A549 (cell line): ENCODE measurements around the gene RNF4. TPM values are rescaled to one million over a fixed set of nuclear protein-coding genes. Genes with fewer than 3 reads are reported as not detected.

Source experiments
- ATAC-seq, 2 experiments: fragments of 200-7000 bp in 1 of 2; fragments of >200 bp in 1 of 2; cut with Nextera tagmentation in 1 of 2; cut with Tn5 transposase in 1 of 2; 3 replicates each; pipeline versions ENCODE4 v1.8.0 to v1.9.1; 2018 to 2020; ENCODE audit warnings: mild to moderate bottlenecking in 1 of 2, moderate library complexity in 1 of 2
- CTCF ChIA-PET: fragments of 300-600 bp; sonication (Branson Sonifier 250); formaldehyde crosslinking; extraction: SDS; loops from one replicate; lab custom pipeline; 2021; ENCODE audit warnings: antibody characterized with exemption, inconsistent platforms; lab: Yijun Ruan, JAX
- POLR2A ChIA-PET: fragments of 350-600 bp; formaldehyde crosslinking; extraction: SDS; loops from one replicate; lab custom pipeline; 2021; ENCODE audit warnings: antibody characterized with exemption, inconsistent platforms; lab: Yijun Ruan, JAX
- DNase-seq, 2 experiments: peaks; one replicate each; pipeline versions ENCODE4 v3.0.0 to v3.0.0-alpha.2; 2011 to 2016; ENCODE audit warnings: low read depth in 1 of 2, low spot score in 1 of 2
- FAIRE-seq: peaks from 2 replicates; lab custom pipeline; 2011; peaks lifted over from hg19 to GRCh38; lab: Jason Lieb, UNC
- H3K27ac ChIP-seq, 2 experiments: fragments of >200 bp; sonication (Bioruptor Twin); formaldehyde crosslinking; 3 replicates each; pipeline ENCODE4 v1.5.1; 2016 to 2017
- H3K4me1 ChIP-seq: fragments of >200 bp; sonication (Bioruptor Twin); formaldehyde crosslinking; 3 replicates; pipeline ENCODE4 v1.6.1; 2016
- H3K4me2 ChIP-seq: fragments of >200 bp; sonication (Bioruptor Twin); formaldehyde crosslinking; 3 replicates; pipeline ENCODE4 v1.6.1; 2016
- H3K4me3 ChIP-seq: fragments of >200 bp; sonication (Bioruptor Twin); formaldehyde crosslinking; 3 replicates; pipeline ENCODE4 v1.5.1; 2016
- H3K9me3 ChIP-seq: fragments of >200 bp; sonication (Bioruptor Twin); formaldehyde crosslinking; 3 replicates; pipeline ENCODE4 v1.6.1; 2016
- CBX8 ChIP-seq: fragments of 200-600 bp; sonication (generic); IDR thresholded peaks from 2 replicates; pipeline ENCODE4 v1.6.1; 2016
- CHD2 ChIP-seq: fragments of 150-350 bp; IDR thresholded peaks from 2 replicates; pipeline ENCODE4 v1.6.1; 2014; ENCODE audit warnings: low read length; ENCODE audit not compliant: partially characterized antibody
- EHMT2 ChIP-seq: fragments of 200-600 bp; sonication (generic); IDR thresholded peaks from 2 replicates; pipeline ENCODE4 v1.6.1; 2016; ENCODE audit warnings: antibody characterized with exemption, low read depth, mild to moderate bottlenecking, moderate library complexity
- EP300 ChIP-seq, 2 experiments: fragments of >200 bp; sonication (Bioruptor Twin); formaldehyde crosslinking; IDR thresholded peaks; 2 replicates in 1 of 2; 3 replicates in 1 of 2; pipeline ENCODE4 v1.6.1; 2016 to 2017
- FOSL2 ChIP-seq, 2 experiments: fragments of 450-650 bp in 1 of 2; fragments of >200 bp in 1 of 2; sonication (Bioruptor Twin) in 1 of 2; formaldehyde crosslinking; IDR thresholded peaks; 2 replicates each; pipeline versions ENCODE4 v1.5.0 to v1.6.1; 2016 to 2020; ENCODE audit warnings: mild to moderate bottlenecking in 1 of 2, moderate library complexity in 1 of 2
- GATA3 ChIP-seq: IDR thresholded peaks from 2 replicates; pipeline ENCODE4 v1.6.1; 2012; ENCODE audit warnings: borderline replicate concordance
- HOXA7 ChIP-seq: fragments of 250-450 bp; sonication (Bioruptor Pico); IDR thresholded peaks from 2 replicates; pipeline ENCODE4 v1.5.0; 2020; ENCODE audit warnings: mild to moderate bottlenecking, moderate library complexity
- HOXB13 ChIP-seq: fragments of 250-450 bp; sonication (Bioruptor Pico); IDR thresholded peaks from 2 replicates; pipeline ENCODE4 v1.5.0; 2020; ENCODE audit warnings: low read depth, mild to moderate bottlenecking, moderate library complexity
- HOXB5 ChIP-seq: fragments of 250-450 bp; sonication (Bioruptor Pico); IDR thresholded peaks from 2 replicates; pipeline ENCODE4 v1.5.0; 2020; ENCODE audit warnings: mild to moderate bottlenecking, moderate library complexity
- JUNB ChIP-seq: fragments of >200 bp; sonication (Bioruptor Twin); formaldehyde crosslinking; IDR thresholded peaks from 2 replicates; pipeline ENCODE4 v1.6.1; 2016
- KDM1A ChIP-seq: fragments of 200-600 bp; sonication (generic); IDR thresholded peaks from 2 replicates; pipeline ENCODE4 v1.6.1; 2016; ENCODE audit warnings: low read depth, mild to moderate bottlenecking
- MAFK ChIP-seq: fragments of 450-650 bp; IDR thresholded peaks from 2 replicates; pipeline ENCODE4 v1.6.1; 2014; ENCODE audit not compliant: partially characterized antibody
- MYC ChIP-seq: IDR thresholded peaks from 2 replicates; pipeline ENCODE4 v1.6.1; 2012; ENCODE audit warnings: mild to moderate bottlenecking, inconsistent platforms, low read length, improper control_type of control experiment, borderline replicate concordance
- NFE2L2 ChIP-seq: fragments of 150-350 bp; conservative IDR thresholded peaks from 2 replicates; pipeline ENCODE4 v1.6.1; 2014; ENCODE audit warnings: low read length
- PHF8 ChIP-seq: fragments of 200-600 bp; sonication (generic); IDR thresholded peaks from 2 replicates; pipeline ENCODE4 v1.6.1; 2016; ENCODE audit warnings: low read depth, mild to moderate bottlenecking, antibody characterized with exemption, moderate library complexity, borderline replicate concordance
- POLR2A ChIP-seq: IDR thresholded peaks from 2 replicates; pipeline ENCODE4 v1.6.1; 2012; ENCODE audit warnings: mild to moderate bottlenecking, low read length
- POLR2AphosphoS2 ChIP-seq: conservative IDR thresholded peaks from 2 replicates; pipeline ENCODE4 v1.6.1; 2012; ENCODE audit warnings: low read length, improper control_type of control experiment, inconsistent platforms
- RARB ChIP-seq: fragments of 250-450 bp; sonication (Bioruptor Pico); IDR thresholded peaks from 2 replicates; pipeline ENCODE4 v1.8.0; 2021; ENCODE audit warnings: mild to moderate bottlenecking, moderate library complexity
- RCOR1 ChIP-seq: fragments of 150-350 bp; IDR thresholded peaks from 2 replicates; pipeline ENCODE4 v1.6.1; 2014; ENCODE audit warnings: antibody characterized with exemption, low read length, low read depth
- SMC3 ChIP-seq: fragments of >200 bp; sonication (Bioruptor Twin); formaldehyde crosslinking; IDR thresholded peaks from 3 replicates; pipeline ENCODE4 v1.6.1; 2018; ENCODE audit warnings: inconsistent platforms
- SREBF2 ChIP-seq: fragments of 450-650 bp; IDR thresholded peaks from 2 replicates; pipeline ENCODE4 v1.6.1; 2014; ENCODE audit warnings: mild to moderate bottlenecking, moderate library complexity
- TFCP2L1 ChIP-seq: fragments of 250-450 bp; sonication (Bioruptor Pico); IDR thresholded peaks from 2 replicates; pipeline ENCODE4 v1.5.0; 2021; ENCODE audit warnings: mild to moderate bottlenecking
- TP53 ChIP-seq: fragments of 250-450 bp; sonication (Bioruptor Pico); IDR thresholded peaks from 2 replicates; pipeline ENCODE4 v1.5.0; 2021; ENCODE audit warnings: mild to moderate bottlenecking, moderate library complexity
- whole genome bisulfite sequencing: methylation state at CpG from one replicate; pipeline ENCODE4 v1.1.6; 2017; ENCODE audit errors: missing lambda C conversion rate; 5-methylcytosine and 5-hydroxymethylcytosine counted together
- polyA plus RNA-seq, 4 experiments: library from polyadenylated mRNA; depleted of rRNA in 3 of 4; stranded (reverse); fragments of >200 nt; fragmentation: RNase III in 1 of 4; extraction: RNeasy Plus Mini Kit Qiagen cat#74134 plus additional on column Dnase treatment in 1 of 4; gene quantifications; 2 replicates in 3 of 4; 3 replicates in 1 of 4; pipeline ENCODE4 v1.2.3, GENCODE V29; 2011 to 2017
- TF ChIP-seq, protein P1 (sequence below): fragments of 200-600 bp; sonication (generic); IDR thresholded peaks from 2 replicates; pipeline ENCODE4 v1.6.1; 2016; ENCODE audit warnings: antibody characterized with exemption, mild to moderate bottlenecking, moderate library complexity
- TF ChIP-seq, protein P2 (sequence below): fragments of 150-350 bp; IDR thresholded peaks from 2 replicates; pipeline ENCODE4 v1.6.1; 2014; ENCODE audit warnings: low read depth, mild to moderate bottlenecking, low read length
- TF ChIP-seq, protein P3 (sequence below): IDR thresholded peaks from 2 replicates; pipeline ENCODE4 v1.6.1; 2012; ENCODE audit warnings: low read depth, borderline replicate concordance

RNF4 gene
- polyA plus RNA-seq, 2 of the 4 experiments (the other 2 are of a cell fraction): 65.8 to 93.5 TPM

DNA sequence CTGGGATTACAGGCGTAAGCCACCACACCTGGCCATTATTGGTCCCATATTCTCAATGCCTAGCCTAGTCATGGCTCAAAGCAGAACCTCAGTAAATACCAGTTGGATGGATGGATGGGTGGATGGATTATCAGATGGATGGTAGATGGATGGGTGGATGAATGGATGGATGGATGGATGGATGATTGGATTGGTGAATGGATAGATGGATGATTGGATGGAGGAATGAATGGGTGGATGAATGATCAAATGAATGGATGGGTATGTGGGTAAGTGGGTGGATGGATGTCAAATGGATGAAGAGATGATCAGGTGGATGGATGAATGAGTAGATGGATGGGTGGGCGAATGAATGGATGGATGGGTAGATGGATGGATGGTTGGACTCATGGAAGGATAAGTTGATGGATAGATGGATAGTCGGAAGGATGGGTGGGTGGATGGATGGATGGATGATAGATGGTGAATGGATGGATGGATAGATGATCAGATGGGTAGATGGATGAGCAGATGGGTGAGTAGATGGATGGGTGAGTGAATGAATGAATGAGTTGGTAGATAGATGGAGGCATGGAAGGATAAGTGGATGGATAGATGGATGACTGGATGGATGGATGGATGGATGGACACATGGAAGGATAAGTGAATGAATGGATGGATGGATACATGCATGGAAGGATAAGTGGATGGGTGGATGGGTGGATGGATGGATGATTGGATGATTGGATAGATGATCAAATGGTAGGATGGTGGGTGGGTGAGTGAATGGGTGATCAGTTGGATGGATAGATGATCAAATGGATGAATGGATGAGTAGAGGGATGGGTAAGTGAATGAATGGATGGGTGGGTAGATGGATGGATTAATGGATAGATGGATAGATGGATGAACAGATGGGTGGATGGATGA, 22.0 kb upstream of the RNF4 start:
- H3K27ac ChIP-seq: no peak overlapping the region
- no peaks in the 10 kb centered on the region for H3K9me3 ChIP-seq
- DNase-seq (no peak), FAIRE-seq (no peak), ATAC-seq (no peak)
- ChIA-PET CTCF (no interaction called here), POLR2A (no interaction called here)
- H3K4me1 ChIP-seq: 0 out of 3 replicates have a peak, but pooled peaks cover 2% of the 10 kb centered on the region
- TF ChIP-seq EHMT2 (no peak), SMC3 (no peak), POLR2A (no peak), FOSL2 (IDR thresholded peaks at IDR 0.05) (no peak), FOSL2 (CRISPR knock-in tag; IDR thresholded peaks at IDR 0.05) (no peak), CBX8 (no peak), GATA3 (no peak), MAFK (no peak), HOXB13 (CRISPR knock-in tag) (no peak), CHD2 (no peak), HOXB5 (CRISPR knock-in tag) (no peak), TP53 (CRISPR knock-in tag) (no peak), EP300 (IDR thresholded peaks at IDR 0.05) (no peak), RARB (CRISPR knock-in tag) (no peak), RCOR1 (no peak), SREBF2 (no peak), POLR2AphosphoS2 (no peak)
- TF ChIP-seq, protein P1, sequence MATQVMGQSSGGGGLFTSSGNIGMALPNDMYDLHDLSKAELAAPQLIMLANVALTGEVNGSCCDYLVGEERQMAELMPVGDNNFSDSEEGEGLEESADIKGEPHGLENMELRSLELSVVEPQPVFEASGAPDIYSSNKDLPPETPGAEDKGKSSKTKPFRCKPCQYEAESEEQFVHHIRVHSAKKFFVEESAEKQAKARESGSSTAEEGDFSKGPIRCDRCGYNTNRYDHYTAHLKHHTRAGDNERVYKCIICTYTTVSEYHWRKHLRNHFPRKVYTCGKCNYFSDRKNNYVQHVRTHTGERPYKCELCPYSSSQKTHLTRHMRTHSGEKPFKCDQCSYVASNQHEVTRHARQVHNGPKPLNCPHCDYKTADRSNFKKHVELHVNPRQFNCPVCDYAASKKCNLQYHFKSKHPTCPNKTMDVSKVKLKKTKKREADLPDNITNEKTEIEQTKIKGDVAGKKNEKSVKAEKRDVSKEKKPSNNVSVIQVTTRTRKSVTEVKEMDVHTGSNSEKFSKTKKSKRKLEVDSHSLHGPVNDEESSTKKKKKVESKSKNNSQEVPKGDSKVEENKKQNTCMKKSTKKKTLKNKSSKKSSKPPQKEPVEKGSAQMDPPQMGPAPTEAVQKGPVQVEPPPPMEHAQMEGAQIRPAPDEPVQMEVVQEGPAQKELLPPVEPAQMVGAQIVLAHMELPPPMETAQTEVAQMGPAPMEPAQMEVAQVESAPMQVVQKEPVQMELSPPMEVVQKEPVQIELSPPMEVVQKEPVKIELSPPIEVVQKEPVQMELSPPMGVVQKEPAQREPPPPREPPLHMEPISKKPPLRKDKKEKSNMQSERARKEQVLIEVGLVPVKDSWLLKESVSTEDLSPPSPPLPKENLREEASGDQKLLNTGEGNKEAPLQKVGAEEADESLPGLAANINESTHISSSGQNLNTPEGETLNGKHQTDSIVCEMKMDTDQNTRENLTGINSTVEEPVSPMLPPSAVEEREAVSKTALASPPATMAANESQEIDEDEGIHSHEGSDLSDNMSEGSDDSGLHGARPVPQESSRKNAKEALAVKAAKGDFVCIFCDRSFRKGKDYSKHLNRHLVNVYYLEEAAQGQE: no peak
- WGBS: 6% methylated on average over 3 of the region's 3 CpGs
- H3K4me3 ChIP-seq: no peak overlapping the region
- no peak overlapping the region for H3K4me2 ChIP-seq

DNA sequence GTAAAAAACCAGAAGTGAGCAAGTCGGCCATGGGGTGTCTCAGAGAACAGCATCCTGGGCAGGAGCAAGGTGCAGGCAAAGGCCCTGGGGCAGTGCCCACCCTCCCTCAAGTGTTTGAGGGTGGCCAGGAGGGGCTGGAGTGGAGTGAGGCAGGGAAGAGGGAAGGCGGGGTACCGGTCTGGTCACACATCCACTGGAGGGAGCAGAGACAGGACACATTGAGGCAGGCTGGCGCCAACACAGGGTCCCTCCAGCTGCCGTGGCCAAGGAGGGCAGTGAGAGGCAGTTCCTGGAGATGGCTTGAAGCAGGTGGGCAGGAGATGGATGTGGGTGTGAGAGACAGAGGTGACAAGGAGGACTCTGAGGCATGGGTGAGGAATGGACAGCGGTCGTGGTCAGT, 20.3 kb upstream of the RNF4 start:
- TF ChIP-seq, protein P2, sequence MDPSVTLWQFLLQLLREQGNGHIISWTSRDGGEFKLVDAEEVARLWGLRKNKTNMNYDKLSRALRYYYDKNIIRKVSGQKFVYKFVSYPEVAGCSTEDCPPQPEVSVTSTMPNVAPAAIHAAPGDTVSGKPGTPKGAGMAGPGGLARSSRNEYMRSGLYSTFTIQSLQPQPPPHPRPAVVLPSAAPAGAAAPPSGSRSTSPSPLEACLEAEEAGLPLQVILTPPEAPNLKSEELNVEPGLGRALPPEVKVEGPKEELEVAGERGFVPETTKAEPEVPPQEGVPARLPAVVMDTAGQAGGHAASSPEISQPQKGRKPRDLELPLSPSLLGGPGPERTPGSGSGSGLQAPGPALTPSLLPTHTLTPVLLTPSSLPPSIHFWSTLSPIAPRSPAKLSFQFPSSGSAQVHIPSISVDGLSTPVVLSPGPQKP: no peak
- TF ChIP-seq, protein P1: no peak
- TF ChIP-seq KDM1A (no peak), MYC (no peak), HOXB13 (CRISPR knock-in tag) (no peak), HOXA7 (CRISPR knock-in tag) (no peak), CBX8 (no peak), NFE2L2 (no peak), PHF8 (no peak), TFCP2L1 (CRISPR knock-in tag) (no peak), TP53 (CRISPR knock-in tag) (no peak), JUNB (no peak)
- TF ChIP-seq, protein P3, sequence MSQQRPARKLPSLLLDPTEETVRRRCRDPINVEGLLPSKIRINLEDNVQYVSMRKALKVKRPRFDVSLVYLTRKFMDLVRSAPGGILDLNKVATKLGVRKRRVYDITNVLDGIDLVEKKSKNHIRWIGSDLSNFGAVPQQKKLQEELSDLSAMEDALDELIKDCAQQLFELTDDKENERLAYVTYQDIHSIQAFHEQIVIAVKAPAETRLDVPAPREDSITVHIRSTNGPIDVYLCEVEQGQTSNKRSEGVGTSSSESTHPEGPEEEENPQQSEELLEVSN: no peak
- no peak for DNase-seq
- no peak overlapping the region for H3K4me2 ChIP-seq
- WGBS: 69% methylated on average over 7 of the region's 7 CpGs
- no peak overlapping the region for H3K4me3 ChIP-seq
- no peak for ATAC-seq
- no peak overlapping the region for H3K27ac ChIP-seq
- no peaks in the 10 kb centered on the region for H3K9me3 ChIP-seq
- FAIRE-seq: no peak
- H3K4me1 ChIP-seq: no peaks in the 10 kb centered on the region
- POLR2A ChIA-PET: no interaction called here
- CTCF ChIA-PET: no interaction called here
